ENCODE results near the gene PTHLH. TPM values are rescaled to one million over a fixed set of nuclear protein-coding genes. Genes with fewer than 3 reads are reported as not detected.

PTHLH gene
- total RNA-seq, 5 donors from 2014 or later (not counting 1 experiment from before 2014, with no cell fraction given) = not detected

DNA sequence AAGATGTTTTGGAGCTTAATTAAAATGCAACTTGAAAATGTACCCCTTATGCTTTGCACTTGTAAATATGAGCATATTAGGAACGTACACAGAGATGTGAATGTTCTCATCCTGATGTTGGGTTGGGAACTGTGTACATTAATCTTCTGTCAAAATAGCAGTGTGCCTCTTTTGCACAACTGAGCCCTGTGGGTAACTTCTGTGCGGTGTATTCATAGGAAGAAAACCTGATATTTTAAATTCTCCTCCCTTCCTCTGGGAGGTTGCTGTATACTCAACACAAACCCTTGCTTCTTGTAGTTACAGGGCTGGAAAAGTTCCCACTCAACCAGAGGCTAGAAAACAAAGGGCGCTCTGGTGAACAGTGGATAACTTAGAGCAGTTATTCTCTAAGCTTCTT lies 18.7 kb downstream of the PTHLH start:
- 71% methylated on average over 1 of the region's 3 CpGs for WGBS (ENCODE audit: insufficient coverage)
- H3K4me1 Mint-ChIP-seq = no peaks in the 10 kb centered on the region

DNA sequence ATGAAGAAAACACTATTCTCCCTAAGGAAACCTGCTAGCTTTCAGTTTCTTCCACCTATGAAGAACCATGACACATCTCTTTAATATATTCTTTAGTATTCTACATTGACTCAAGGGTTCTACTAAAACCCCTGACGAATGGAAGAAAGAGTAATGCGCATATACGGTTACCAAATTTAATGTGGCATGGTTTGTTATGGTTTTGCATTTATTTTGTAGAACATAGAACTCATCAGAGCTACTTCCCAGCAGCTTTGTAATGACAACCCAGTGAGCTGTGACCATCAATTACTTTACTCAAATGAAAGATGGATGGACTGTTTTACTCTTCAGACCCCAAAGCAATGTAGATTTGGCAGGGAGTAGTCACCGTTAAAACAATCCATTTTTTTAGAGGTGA lies 19.2 kb downstream of the PTHLH start:
- H3K4me1 Mint-ChIP-seq = no peaks in the 10 kb centered on the region
- H3K27me3 Mint-ChIP-seq = peaks cover 0 to 17% of the 10 kb centered on the region in 2 donors
- H3K36me3 ChIP-seq (ENCODE audit: control insufficient read depth in 2 of 2, extremely low read depth in 1 of 2, insufficient read depth in 1 of 2, low read length in 1 of 2) = no peaks in the 10 kb centered on the region
- ATAC-seq (replicated peaks in 1 of 4) (no peak), DNase-seq (no peak)
- H3K36me3 Mint-ChIP-seq = no peaks in the 10 kb centered on the region
- POLR2A ChIA-PET = no interaction called here
- H3K9me3 Mint-ChIP-seq = no peaks in the 10 kb centered on the region
- H3K27me3 ChIP-seq (replicated peaks in 1 of 2; ENCODE audit: control insufficient read depth in 2 of 2, extremely low read depth in 1 of 2, insufficient read depth in 2 of 2, low read length in 1 of 2) = peaks cover 0 to 3% of the 10 kb centered on the region in 2 experiments
- no peaks in the 10 kb centered on the region for H3K9me3 ChIP-seq
- CTCF ChIA-PET = interaction anchor here in 1 of 2 donors (0.6 to 0.9 kb wide), 2 partner anchors 10 to 1041 kb away, joined by 3 read pairs; no protein-coding TSS in a partner anchor
- no peak overlapping the region for H3K4me3 Mint-ChIP-seq
- H3K4me1 ChIP-seq (ENCODE audit: control insufficient read depth in 1 of 2, extremely low read depth in 1 of 2, insufficient read depth in 2 of 2, low read length in 2 of 2) = no peaks in the 10 kb centered on the region
- no peak overlapping the region for H3K4me3 ChIP-seq (ENCODE audit: control insufficient read depth in 1 of 2, extremely low read depth in 1 of 2, low read length in 1 of 2)
- no CpG with 5 or more reads among the region's 4 CpGs for WGBS (ENCODE audit: insufficient coverage)
- H3K27ac Mint-ChIP-seq = no peak overlapping the region
- H3K27ac ChIP-seq (ENCODE audit: low read length) = no peak overlapping the region

More for the DNA sequence above, 18.7 kb downstream of the PTHLH start:
- H3K36me3 ChIP-seq (ENCODE audit: control insufficient read depth in 2 of 2, extremely low read depth in 1 of 2, insufficient read depth in 1 of 2, low read length in 1 of 2) = no peaks in the 10 kb centered on the region
- Mint-ChIP-seq H3K4me3 (no peak overlapping the region), H3K27ac (no peak overlapping the region), H3K36me3 (no peaks in the 10 kb centered on the region), H3K9me3 (no peaks in the 10 kb centered on the region), H3K27me3 (peaks cover 3 to 17% of the 10 kb centered on the region in 2 donors)
- ChIA-PET CTCF (interaction anchor here in 1 of 2 donors (0.6 kb wide), 1 partner anchor 1040 kb away, joined by 3 read pairs; no protein-coding TSS in a partner anchor), POLR2A (no interaction called here)
- H3K9me3 ChIP-seq = no peaks in the 10 kb centered on the region
- no peak overlapping the region for H3K27ac ChIP-seq (ENCODE audit: low read length)
- H3K27me3 ChIP-seq (replicated peaks in 1 of 2; ENCODE audit: control insufficient read depth in 2 of 2, extremely low read depth in 1 of 2, insufficient read depth in 2 of 2, low read length in 1 of 2) = peaks cover 0 to 3% of the 10 kb centered on the region in 2 experiments
- no peak for DNase-seq
- ATAC-seq (replicated peaks in 1 of 4) = no peak
- H3K4me3 ChIP-seq (ENCODE audit: control insufficient read depth in 1 of 2, extremely low read depth in 1 of 2, low read length in 1 of 2) = no peak overlapping the region
- no peaks in the 10 kb centered on the region for H3K4me1 ChIP-seq (ENCODE audit: control insufficient read depth in 1 of 2, extremely low read depth in 1 of 2, insufficient read depth in 2 of 2, low read length in 2 of 2)

DNA sequence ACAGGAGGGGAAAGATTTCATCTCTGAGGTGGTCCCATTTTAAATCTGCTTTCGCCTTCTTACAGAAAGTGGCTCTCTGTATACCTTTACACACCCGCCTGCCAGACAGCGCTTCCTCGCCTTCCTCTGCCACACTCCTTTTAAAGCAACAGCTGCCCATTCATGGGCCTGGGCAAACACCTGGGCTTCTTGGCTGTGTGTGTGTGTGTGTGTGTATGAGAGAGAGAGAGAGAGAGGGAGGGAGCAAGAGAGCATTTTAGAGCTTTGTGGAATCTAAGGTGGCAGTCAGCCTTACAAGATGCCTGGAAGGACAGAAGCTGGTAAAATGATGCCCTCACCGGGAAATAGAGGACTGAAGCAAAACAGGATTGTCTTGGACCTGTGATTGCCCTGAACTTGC lies 20.0 kb downstream of the PTHLH start:
- no peak for ATAC-seq (replicated peaks in 1 of 4)
- Mint-ChIP-seq H3K4me1 (no peaks in the 10 kb centered on the region), H3K27ac (no peak overlapping the region), H3K27me3 (peaks cover 0 to 15% of the 10 kb centered on the region in 2 donors), H3K36me3 (no peaks in the 10 kb centered on the region), H3K9me3 (no peaks in the 10 kb centered on the region), H3K4me3 (no peak overlapping the region)
- H3K36me3 ChIP-seq (ENCODE audit: control insufficient read depth in 2 of 2, extremely low read depth in 1 of 2, insufficient read depth in 1 of 2, low read length in 1 of 2) = no peaks in the 10 kb centered on the region
- no peak overlapping the region for H3K4me3 ChIP-seq (ENCODE audit: control insufficient read depth in 1 of 2, extremely low read depth in 1 of 2, low read length in 1 of 2)
- H3K27ac ChIP-seq (ENCODE audit: low read length) = no peak overlapping the region
- CTCF ChIA-PET = interaction anchor here in 1 of 2 donors (0.9 kb wide), 1 partner anchor 9 kb away, joined by 3 read pairs; no protein-coding TSS in a partner anchor
- no peaks in the 10 kb centered on the region for H3K9me3 ChIP-seq
- no peaks in the 10 kb centered on the region for H3K4me1 ChIP-seq (ENCODE audit: control insufficient read depth in 1 of 2, extremely low read depth in 1 of 2, insufficient read depth in 2 of 2, low read length in 2 of 2)
- WGBS (ENCODE audit: insufficient coverage) = 71% methylated on average over 1 of the region's 5 CpGs
- no peak for DNase-seq
- H3K27me3 ChIP-seq (replicated peaks in 1 of 2; ENCODE audit: control insufficient read depth in 2 of 2, extremely low read depth in 1 of 2, insufficient read depth in 2 of 2, low read length in 1 of 2) = peaks cover 0 to 3% of the 10 kb centered on the region in 2 experiments
- POLR2A ChIA-PET = no interaction called here

DNA sequence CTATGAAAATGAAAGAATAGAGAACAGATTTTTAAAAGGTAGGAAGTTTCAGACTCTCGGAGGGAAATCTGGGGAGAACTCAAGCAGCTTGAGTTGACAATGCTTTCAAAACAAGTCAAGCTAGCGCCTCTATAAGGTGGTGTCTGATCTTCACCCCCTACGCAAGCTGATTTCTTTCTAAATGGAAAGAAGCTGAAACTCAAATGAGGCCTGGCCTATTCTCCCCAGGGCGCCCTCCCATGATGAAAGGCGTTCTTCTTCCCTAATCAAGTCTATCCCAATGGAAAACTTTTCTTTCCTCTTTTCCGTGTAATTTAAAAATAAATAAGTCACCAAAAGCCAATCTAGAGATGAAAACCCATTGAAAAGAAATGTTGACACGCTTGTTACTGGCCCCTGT lies 20.6 kb downstream of the PTHLH start:
- ATAC-seq (replicated peaks in 1 of 4) (no peak), DNase-seq (no peak)
- CTCF ChIA-PET = interaction anchor here in 1 of 2 donors (0.7 kb wide), 1 partner anchor 15 kb away, joined by 3 read pairs; no protein-coding TSS in a partner anchor
- Histone ChIP-seq H3K27ac (ENCODE audit: low read length) (no peak overlapping the region), H3K9me3 (no peaks in the 10 kb centered on the region), H3K4me1 (ENCODE audit: control insufficient read depth in 1 of 2, extremely low read depth in 1 of 2, insufficient read depth in 2 of 2, low read length in 2 of 2) (no peaks in the 10 kb centered on the region), H3K27me3 (replicated peaks in 1 of 2; ENCODE audit: control insufficient read depth in 2 of 2, extremely low read depth in 1 of 2, insufficient read depth in 2 of 2, low read length in 1 of 2) (peaks cover 0 to 3% of the 10 kb centered on the region in 2 experiments), H3K4me3 (ENCODE audit: control insufficient read depth in 1 of 2, extremely low read depth in 1 of 2, low read length in 1 of 2) (no peak overlapping the region), H3K36me3 (ENCODE audit: control insufficient read depth in 2 of 2, extremely low read depth in 1 of 2, insufficient read depth in 1 of 2, low read length in 1 of 2) (no peaks in the 10 kb centered on the region)
- Mint-ChIP-seq H3K27me3 (peaks cover 0 to 16% of the 10 kb centered on the region in 2 donors), H3K4me1 (no peaks in the 10 kb centered on the region), H3K4me3 (no peak overlapping the region), H3K9me3 (no peaks in the 10 kb centered on the region), H3K27ac (no peak overlapping the region), H3K36me3 (no peaks in the 10 kb centered on the region)
- POLR2A ChIA-PET = no interaction called here
- 82% methylated on average over 5 of the region's 7 CpGs for WGBS (ENCODE audit: insufficient coverage)

DNA sequence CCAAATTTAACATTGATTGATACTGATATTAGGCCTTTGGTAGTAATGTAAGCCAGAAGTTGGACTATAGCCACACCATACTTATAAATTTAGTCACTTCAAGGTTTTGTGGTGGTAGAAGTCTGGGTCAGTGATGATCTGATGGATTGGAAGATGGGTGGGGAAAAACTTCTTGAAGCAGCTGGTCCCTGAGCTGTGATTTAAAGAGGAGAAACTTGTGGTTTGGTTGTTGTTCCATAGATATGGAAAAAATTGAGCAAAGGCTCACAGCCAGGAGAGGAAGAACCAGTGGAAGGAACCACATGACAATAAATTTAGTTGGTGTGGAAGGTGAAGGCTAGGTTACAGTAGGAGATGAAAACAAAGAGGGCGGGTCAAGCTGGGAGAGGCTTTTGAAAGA lies 26.1 kb downstream of the PTHLH start:
- ChIA-PET POLR2A (no interaction called here), CTCF (interaction anchor here in 1 of 2 donors (1.0 to 2.2 kb wide), 2 partner anchors 8 to 19 kb away, joined by 4 to 5 read pairs; no protein-coding TSS in a partner anchor)
- H3K27me3 Mint-ChIP-seq = peaks cover 1 to 19% of the 10 kb centered on the region in 2 donors
- H3K27ac Mint-ChIP-seq = no peak overlapping the region
- ATAC-seq (replicated peaks in 1 of 4) = no peak
- no peak for DNase-seq
- 67% methylated on average over 1 of the region's 1 CpG for WGBS (ENCODE audit: insufficient coverage)
- no peaks in the 10 kb centered on the region for H3K9me3 Mint-ChIP-seq
- no peak overlapping the region for H3K4me3 Mint-ChIP-seq
- H3K27ac ChIP-seq (ENCODE audit: low read length) = no peak overlapping the region
- no peak overlapping the region for H3K4me3 ChIP-seq (ENCODE audit: control insufficient read depth in 1 of 2, extremely low read depth in 1 of 2, low read length in 1 of 2)
- no peaks in the 10 kb centered on the region for H3K36me3 ChIP-seq (ENCODE audit: control insufficient read depth in 2 of 2, extremely low read depth in 1 of 2, insufficient read depth in 1 of 2, low read length in 1 of 2)
- no peaks in the 10 kb centered on the region for H3K27me3 ChIP-seq (replicated peaks in 1 of 2; ENCODE audit: control insufficient read depth in 2 of 2, extremely low read depth in 1 of 2, insufficient read depth in 2 of 2, low read length in 1 of 2)
- H3K36me3 Mint-ChIP-seq = no peaks in the 10 kb centered on the region
- no peaks in the 10 kb centered on the region for H3K9me3 ChIP-seq
- H3K4me1 Mint-ChIP-seq = peaks cover 0 to 4% (median 0%) of the 10 kb centered on the region in 3 donors
- H3K4me1 ChIP-seq (ENCODE audit: control insufficient read depth in 1 of 2, extremely low read depth in 1 of 2, insufficient read depth in 2 of 2, low read length in 2 of 2) = no peaks in the 10 kb centered on the region

DNA sequence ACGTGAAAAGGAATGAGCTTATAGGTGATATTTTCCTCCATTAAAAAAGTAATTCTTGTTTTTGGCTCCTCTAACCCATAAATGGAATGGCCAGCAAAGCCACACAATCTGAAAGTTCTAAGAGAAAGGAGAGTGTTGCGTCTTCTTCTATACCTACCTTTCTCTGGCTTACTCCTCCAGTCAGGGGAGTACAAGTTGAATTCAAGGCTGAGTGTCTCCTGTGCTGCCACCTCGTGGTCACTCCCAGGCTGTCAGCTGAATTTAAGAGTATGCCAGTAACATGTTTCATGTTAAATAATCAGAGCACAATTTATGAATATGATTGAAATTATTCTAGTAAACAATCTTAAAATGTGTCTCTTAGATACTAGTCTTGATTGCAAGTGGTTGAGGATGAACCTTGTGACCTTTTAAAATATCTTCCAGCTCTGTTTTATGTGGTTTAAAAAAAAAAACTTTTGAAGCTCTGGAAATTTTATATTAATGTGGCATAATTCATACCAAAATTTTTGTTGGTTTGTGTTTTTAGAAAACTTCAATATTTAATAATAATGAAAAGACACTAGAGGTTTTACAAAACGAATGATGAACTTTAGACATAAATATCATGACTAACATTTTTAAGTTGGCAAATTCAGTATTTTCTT lies 31.7 kb downstream of the PTHLH start:
- WGBS (ENCODE audit: insufficient coverage) = no CpG with 5 or more reads among the region's 4 CpGs
- Mint-ChIP-seq H3K27ac (no peak overlapping the region), H3K36me3 (no peaks in the 10 kb centered on the region), H3K4me3 (no peak overlapping the region), H3K4me1 (no peaks in the 10 kb centered on the region), H3K27me3 (peaks cover 4 to 20% of the 10 kb centered on the region in 2 donors), H3K9me3 (no peaks in the 10 kb centered on the region)
- Histone ChIP-seq H3K4me3 (ENCODE audit: control insufficient read depth in 1 of 2, extremely low read depth in 1 of 2, low read length in 1 of 2) (no peak overlapping the region), H3K36me3 (ENCODE audit: control insufficient read depth in 2 of 2, extremely low read depth in 1 of 2, insufficient read depth in 1 of 2, low read length in 1 of 2) (no peaks in the 10 kb centered on the region), H3K9me3 (no peaks in the 10 kb centered on the region), H3K27ac (ENCODE audit: low read length) (no peak overlapping the region), H3K27me3 (replicated peaks in 1 of 2; ENCODE audit: control insufficient read depth in 2 of 2, extremely low read depth in 1 of 2, insufficient read depth in 2 of 2, low read length in 1 of 2) (no peaks in the 10 kb centered on the region), H3K4me1 (ENCODE audit: control insufficient read depth in 1 of 2, extremely low read depth in 1 of 2, insufficient read depth in 2 of 2, low read length in 2 of 2) (no peaks in the 10 kb centered on the region)
- POLR2A ChIA-PET = no interaction called here
- CTCF ChIA-PET = interaction anchor here (0.6 to 1.7 kb wide), 9 partner anchors 15 to 208 kb away, joined by 3 to 27 read pairs (median 4); no protein-coding TSS in a partner anchor
- DNase-seq (peak; percentile 23 to 76 (median 54)), ATAC-seq (replicated peaks in 1 of 4) (peak in 3 of 4 experiments; percentile 50 to 67 (median 66))

All from T-cell (primary cell).